Amniotic epithelial cell (primary cell): ENCODE data around the gene DDC.

Experiments
- DNase-seq: peaks from one replicate; pipeline ENCODE4 v3.0.0-alpha.2; 2010; ENCODE audit warnings: low read depth

The DDC gene

GRCh38 chr7:50415844-50416364, 149.3 kb downstream of the DDC start:
- no peak for DNase-seq

GRCh38 chr7:50413561-50413960, 151.6 kb downstream of the DDC start:
- no peak for DNase-seq

- DNase-seq, result no peak
Observed at GRCh38 chr7:50412973-50413372, 152.2 kb downstream of the DDC start.

GRCh38 chr7:50411332-50411731, 153.9 kb downstream of the DDC start:
- no peak for DNase-seq

- no peak for DNase-seq
Observed at GRCh38 chr7:50409856-50410745, 155.1 kb downstream of the DDC start.
